HG03565 (cell line): ENCODE results near the gene DHX8.
"Not testable (repeated sequence)": the region's sequence is repeated elsewhere in the genome, so short reads cannot be mapped to it uniquely, and the experiment has no call there.

ENCODE experiments used
- ATAC-seq: cut with Tn5 transposase; IDR thresholded peaks from one replicate; pipeline ENCODE4 v1.9.1; 2021; ENCODE audit warnings: mild to moderate bottlenecking, moderate library complexity; ENCODE audit not compliant: unreplicated experiment

DHX8 gene

DNA sequence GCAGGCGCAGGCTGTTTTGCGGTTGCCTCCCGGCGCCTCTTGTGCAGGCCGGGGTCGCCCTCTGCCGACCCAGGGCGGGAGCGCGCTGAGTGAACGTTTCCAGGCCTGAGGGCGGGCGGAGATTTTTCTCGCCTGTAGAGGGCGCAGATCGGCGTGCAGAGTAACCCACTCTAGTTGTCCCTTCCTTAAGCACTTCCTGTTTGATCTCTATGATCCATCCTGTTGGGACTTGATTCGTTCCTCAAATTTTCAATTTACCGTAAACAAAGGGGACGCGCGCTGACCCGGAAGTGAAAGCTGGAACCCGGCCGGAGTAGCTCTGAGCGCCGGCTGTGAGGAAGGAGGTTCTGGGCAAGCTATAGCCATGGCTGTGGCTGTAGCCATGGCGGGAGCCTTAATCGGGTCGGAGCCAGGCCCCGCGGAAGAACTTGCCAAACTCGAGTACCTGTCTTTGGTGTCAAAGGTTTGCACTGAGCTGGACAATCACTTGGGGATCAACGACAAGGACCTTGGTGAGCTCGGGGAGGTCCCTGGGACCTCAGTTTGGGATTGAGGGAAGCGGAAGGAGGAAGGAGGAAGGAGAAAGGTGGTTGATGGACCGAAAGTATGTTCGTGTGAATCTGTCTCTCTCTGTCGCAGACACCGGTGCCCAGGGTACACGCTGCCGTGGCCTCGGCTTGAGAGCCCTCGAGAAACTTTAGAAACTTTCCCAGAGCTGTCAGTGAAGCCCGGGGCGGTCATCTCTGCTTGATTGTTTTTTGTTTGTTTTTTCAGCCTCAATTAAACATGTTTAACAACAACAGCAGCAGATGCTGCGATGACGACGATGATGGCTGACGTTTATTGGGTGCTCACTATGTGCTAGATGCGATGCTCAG, at the start of gene DHX8:
DHX8 (plus strand) TSS at position 302 of the 878 bp plus-strand sequence; CDS start at position 365, 63 bp downstream.
- ATAC-seq, result peak; percentile 90

DNA sequence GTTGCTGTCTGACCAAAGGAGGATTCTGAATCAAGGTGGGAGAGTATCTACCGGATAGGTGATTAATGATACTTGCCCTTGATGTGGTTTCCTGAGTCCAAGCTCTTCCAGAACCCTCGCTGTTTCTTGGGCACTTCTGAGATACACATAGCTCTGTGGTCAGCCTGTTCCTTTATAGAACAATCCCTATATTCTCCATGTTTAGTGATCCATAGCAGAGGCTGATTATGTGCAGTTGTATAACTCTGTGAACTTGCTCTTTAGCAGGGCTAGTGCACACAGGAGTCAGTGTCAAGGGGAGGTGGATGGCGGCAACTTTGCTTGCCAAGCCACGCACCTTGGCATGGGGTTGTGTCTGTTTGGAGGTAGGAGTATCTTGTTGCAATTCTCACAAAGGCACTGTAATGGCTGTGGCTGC, 48.9 kb upstream of the DHX8 start:
- ATAC-seq, result no peak

DNA sequence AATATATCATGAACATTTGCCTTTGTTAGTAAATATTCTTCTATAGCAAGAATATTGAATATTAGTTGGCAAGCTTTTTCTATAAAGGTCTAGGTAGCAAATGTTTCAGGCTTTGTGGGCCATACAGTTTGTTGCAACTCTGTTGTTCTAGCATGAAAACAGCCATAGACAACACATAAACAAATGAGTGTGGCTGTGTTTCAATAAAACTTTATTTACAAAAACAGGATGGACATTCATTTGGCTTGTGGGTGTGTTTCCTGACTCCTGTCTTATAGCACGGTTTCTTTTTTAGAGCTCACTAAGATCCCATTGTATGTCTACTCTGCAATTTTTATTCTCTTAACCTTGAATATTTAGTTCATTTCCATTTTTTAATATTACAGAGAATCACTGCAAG, 46.0 kb upstream of the DHX8 start:
- ATAC-seq, result no peak

DNA sequence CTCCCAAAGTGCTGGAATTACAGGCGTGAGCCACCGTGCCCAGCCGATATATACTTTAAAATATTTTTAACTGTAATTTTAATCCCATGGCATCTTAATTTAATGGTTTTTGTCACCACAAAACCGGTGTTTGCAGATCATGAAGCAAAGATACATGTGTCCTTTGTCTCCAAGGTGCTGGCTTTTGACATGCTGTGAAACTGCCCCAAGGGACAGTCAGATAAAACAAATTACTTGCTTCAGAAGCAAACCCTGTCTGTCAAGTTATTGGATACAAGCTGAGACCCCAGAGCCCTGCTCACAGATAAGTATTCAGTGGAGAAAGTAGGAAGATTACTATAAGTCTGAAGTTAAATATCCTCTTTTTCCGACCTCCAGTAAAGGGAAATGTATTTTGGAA, 45.1 kb upstream of the DHX8 start:
- ATAC-seq, result no peak

DNA sequence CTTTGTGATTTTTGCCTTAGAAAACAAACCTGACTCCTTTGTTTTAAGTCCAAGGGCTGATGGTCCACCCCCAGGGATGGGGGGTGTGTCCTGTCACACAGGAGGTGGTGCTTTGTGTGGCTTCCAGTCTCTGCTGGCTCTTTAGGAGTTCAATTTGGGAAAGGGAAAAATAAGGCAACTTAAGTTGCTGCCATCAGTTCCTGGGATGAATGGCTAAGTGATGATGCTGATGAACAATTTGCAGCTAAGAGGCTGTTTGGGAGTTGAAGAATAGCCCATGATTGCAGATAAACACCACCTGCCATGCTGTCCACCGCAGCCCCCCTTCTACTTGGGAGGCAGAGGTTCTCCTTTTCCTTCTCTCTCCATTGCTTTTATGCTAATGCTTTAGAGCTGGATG, 44.7 kb upstream of the DHX8 start:
- no peak for ATAC-seq

DNA sequence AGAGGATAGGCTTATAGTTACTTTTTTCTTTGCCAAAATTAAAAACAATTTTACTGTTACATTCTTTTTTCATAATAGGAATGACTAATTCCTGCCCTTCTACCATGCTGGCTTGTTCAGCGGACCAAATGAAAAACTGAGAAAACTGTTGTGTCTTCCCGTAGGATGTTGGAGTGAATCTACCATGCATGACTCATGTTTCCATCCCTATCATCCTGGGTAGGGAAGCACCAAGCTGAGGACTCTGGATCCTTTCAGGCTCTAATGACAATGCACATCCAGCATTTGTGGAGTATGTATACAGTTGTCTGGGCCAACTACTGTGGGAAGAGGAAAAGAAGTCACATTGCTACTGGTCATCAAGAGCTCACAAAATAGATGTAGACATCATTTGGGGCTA, 41.1 kb upstream of the DHX8 start:
- ATAC-seq, result no peak

DNA sequence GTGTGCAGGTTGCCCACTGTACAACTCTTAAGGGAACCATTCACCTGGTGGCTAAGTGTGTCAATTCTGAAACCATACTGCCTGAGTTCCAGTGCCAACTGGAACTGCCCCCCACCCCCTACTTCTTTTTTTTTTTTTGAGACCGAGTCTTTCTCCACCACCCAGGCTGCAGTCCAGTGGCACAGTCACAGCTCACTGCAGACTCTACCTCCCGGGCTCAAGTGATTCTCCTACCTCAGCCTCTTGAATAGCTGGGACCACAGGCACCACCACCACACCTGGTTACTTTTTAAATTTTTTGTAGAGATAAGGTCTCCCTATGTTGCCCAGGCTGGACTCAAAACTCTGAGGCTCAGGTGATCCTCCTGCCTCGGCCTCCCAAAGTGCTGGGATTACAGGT, 40.4 kb upstream of the DHX8 start:
- no peak for ATAC-seq

DNA sequence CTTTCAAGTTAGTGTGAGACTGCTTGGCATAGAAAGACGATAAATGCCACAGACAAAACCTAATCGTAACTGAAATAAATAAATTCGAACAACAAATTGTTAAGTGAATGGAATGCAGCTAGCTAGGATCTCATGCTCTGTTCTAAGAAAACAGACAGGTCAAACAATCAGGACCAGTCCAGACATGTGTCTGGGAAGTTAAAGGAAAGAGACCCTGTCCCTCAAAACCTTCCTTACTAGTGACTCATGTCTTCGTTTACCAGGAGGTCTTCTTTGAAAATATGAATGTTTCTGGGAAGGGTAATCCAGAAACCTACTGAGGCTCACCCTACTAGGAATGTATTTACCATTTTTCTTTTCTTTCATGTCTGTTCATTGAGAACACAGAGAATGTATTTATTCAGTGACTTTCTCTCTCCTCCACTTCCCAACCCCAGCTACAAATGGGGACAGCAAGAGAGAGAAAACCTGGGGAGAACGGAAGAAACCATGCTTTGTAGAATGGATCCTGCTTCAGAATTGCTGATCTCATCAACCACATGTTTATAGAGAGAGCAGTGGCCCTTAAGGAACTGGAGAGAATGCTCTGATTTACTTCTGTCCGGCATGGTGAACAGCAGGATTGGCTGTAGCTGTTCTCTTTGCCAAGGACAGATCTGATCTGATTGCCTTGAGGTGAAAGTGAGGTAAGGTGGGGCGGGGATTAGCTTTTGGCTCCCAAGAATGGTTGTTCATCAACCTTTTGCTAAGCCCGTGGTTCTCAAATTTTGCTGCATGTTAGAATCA, 39.4 kb upstream of the DHX8 start:
- ATAC-seq, result no peak

DNA sequence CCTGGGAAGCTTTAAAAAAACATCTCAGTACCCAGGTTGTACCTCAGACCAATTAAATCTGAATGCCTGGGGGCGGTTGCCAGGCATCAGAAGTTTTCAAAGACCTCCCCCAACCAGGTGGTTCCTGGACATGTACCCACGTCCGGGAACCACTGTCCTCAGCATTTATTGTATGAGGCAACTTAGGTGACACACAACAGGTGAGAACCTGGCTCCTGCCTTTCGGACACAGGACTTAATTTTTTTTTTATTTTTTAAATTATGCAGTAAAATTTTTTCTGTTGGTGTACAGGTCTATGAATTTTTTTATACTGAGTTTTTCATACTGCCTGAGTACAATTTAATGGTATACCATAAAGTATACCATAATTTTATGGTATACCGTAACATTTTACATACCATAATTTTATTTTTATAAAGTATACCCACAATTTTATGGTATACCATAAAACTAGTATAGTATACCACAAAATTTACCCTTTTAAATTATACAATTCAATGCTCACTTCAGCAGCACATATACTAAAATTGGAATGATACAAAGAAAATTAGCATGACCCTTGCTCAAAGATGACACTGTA, 38.7 kb upstream of the DHX8 start:
- ATAC-seq, result no peak

DNA sequence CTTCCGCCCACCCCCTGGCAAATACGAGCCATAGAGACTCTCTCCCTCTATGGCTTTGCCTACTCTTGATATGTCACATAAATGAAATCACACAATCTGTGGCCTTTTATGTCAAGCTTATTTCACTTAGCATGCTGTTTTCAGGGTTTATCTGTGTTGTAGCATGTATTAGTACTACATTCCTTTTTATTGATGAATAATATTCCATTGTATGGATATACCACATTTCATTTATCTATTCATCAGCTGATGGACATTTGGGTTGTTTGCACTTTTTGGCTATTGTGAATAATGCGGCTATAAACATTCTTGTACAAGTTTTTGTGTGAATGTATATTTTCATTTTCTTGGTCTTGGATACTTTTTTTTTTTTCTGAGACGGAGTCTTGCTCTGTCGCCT, 37.0 kb upstream of the DHX8 start:
- ATAC-seq, result no peak

DNA sequence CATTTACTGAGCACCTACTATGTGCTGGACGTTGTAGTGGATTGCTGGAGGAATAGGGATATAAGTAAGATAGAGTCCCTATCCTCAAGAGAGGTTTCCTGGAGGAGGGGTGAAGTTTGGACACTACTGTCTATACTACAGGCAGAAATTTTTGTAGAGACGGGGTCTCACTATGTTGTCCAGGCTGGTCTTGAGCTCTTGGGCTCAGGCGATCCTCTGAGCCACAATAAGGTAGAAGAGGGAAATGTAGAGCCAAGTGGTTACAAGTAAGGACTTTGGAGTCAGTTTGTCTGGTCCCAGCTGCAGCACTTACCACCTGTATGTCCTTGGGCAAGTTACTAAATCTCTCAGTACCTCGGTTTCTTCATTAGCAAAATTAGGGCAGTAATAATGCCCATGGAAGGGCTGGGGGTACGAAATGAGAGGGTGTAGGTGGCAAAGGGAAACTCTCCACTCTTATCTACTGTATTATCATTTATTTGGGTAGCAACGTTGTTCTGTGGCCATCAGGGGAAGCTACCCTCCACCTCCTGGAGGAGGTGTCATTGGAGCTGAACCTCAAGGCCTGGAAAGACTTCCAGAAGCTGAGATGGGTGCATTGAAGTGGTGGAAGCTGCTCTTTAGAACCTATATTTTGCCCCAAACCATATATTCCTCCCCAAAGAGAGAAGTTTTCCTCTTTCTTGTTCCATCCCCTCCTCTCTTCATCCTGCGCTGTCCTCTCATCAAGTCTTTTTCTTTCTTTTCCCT, 34.9 kb upstream of the DHX8 start:
- ATAC-seq, result no peak

DNA sequence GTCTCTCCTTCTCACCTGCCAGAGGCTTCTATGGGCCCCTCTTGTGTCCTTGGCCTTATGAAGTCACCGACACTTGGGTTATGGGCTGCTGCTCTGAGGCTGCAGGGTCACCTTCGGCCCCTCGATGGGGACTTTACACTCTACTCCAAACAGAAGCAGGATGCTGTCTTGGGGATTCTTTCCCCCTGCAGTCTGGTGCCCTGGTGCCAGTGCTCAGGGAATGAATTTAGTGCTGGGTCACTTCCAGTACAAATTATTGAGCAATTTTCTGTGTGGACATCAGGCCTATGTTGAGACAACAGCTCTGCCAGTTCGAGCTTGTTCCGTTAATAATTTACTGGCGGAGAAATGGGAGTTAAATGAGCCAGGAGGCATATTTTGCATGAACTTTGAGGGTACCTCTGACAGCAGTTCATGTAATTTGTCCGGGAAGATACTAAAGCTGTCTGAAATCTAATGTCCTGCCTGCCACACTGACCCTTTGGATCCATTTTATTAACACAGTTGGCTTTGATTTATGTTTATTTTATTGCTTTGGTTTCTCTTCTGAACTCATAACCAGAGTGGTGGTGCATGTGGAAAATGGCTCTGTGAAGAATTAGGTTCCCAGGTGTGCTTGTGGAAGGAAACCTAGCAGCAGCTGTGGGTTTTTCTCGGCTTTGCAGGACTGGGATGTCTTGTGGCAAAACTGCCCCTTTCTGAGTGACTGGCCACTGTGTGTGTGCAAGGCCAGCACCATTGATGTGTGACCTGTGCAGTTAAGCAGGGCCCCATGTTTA, 34.1 kb upstream of the DHX8 start:
- ATAC-seq, result no peak

DNA sequence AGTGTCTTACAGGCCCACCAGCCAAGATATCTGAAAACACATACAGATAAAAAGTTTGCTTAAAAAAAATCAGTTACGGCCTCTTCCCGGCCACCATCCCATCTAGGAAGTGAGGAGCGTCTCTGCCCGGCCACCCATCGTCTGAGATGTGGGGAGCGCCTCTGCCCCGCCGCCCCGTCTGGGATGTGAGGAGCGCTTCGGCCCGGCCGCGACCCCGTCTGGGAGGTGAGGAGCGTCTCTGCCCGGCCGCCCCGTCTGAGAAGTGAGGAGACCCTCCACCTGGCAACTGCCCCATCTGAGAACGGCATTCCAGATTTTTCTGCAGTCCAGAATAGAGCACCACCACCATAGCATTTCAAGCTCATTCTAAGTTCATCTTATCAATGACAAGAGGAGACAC, 33.0 kb upstream of the DHX8 start:
- ATAC-seq, result not testable (repeated sequence)

DNA sequence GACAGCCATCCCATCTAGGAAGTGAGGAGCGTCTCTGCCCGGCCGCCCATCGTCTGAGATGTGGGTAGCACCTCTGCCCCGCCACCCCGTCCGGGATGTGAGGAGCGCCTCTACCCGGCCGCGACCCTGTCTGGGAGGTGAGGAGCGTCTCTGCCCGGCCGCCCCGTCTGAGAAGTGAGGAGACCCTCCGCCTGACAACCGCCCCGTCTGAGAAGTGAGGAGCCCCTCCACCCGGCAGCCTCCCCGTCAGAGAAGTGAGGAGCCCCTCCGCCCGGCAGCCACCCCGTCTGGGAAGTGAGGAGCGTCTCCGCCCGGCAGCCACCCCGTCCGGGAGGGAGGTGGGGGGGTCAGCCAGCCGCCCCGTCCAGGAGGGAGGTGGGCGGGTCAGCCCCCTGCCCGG, 32.0 kb upstream of the DHX8 start:
- ATAC-seq, result not testable (repeated sequence)

DNA sequence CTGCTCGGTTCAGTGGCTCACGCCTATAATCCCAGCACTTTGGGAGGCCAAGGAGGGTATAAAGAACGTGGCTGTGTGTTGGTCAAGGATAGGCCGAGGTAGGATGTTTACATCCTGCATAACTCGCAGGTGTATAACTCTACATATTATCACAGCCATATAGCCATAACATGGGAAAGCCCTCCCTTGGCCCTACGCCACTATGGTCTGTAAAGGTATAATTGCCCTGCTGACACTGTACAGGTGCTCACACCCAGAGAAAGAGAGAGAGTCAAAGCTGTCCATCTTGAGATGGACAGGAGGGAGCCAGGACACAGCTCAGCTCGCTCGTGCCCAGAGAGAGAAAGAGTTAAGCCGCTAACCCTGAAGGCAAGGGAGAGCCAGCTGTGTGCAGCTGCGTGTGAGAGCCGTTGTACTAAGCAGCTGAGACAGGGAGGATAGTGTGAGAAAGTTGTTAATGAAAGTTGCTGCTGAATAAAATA, 30.4 kb upstream of the DHX8 start:
- ATAC-seq, result no peak

DNA sequence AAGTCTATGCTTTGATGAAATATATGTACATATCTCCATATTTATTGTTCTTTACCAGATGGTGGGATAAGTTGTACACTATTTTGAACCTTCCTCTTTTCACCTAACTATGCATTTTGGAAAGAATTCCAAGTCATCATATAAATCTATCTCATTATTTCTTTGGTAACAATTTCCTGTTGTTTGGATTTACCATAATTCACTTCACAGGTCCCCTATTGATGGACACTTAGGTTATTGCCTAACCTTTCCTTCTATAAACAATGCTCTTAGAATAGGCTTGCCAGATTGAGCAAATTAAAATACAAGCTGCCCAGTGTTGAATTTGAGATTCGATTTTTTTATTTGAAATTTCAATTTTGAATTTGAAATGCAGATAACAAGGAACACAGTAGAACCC, 28.9 kb upstream of the DHX8 start:
- no peak for ATAC-seq

DNA sequence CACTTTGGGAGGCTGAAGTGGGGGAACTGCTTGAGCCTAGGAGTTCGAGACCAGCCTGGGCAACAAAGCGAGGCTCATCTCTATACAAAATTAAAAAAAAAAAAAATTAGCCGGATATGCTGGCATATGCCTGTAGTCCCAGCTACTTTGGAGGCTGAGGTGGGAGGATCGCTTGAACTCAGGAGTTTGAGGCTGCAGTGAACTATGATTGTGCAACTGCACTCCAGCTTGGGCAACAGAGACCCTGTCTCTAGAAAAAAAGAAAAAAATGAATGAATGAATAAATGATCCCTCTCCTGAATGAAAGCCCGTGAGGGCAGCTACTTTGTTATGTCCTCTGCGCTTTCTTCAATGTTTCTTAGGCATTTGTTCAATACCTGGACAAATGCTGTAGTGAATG, 27.7 kb upstream of the DHX8 start:
- ATAC-seq, result no peak

DNA sequence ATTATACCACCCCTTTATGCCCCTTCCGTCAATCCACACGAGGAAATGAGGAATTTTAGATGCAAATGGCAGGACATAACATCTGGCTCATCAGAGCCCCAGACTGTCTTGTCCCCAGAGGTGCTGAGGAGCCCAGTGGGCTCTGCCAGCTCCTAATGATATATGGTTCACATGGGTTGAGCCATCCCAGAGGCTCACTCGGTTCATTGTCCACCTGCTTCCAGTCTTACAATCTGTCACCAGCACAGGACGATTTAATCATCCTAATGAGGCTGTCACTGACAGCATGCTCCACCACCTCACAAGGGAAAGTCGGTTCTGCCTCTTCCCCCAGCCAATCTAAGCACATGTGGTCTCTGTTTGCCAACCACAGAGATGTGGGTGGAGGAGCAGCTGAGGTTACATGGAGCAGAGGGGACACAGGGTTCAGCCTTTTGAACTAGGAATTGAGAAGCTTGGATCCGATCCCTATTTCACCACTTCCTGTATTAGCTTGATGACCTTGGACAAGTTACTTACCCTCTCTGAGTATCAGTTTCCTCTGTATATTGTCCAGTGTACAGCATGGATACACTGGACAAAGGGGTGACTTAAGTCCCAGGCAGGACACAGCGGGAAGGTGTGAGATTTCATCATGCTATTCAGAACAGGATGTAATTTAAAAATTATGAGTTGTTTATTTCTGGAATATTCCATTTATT, 27.0 kb upstream of the DHX8 start:
- ATAC-seq, result no peak

DNA sequence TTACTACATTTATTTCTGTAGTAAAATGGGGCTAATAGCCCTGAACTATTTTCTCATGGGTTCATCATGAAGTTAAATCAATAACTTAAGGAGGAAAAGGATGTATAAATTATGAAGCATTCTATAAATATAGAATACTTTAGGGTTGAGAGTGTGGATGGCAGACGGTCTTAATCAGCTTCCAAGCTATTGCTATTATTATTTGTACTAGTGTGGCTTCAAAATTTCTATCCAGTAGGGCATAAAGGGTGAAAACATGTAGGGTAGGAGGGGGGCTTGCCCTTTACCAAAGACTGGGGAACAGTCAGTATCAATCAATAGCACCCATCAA, 26.4 kb upstream of the DHX8 start:
- no peak for ATAC-seq

DNA sequence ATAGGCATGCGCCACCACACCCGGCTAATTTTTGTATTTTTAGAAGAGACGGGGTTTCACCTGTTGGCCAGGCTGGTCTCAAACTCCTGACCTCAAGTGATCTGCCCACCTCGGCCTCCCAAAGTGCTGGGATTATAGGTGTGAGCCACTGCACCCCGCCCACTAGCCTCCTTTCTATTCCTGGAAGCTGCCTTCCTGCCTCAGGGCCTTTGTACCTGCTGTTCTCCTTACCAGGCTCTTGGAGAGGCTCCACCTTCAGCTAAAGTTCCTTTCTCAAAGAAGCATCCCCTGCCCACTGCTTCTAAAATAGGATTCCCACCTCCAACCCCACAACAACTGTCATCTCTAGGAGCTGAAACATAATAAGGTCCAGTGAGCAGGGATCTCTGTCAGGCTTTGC, 23.9 kb upstream of the DHX8 start:
- ATAC-seq, result not testable (repeated sequence)
